Measurements from ENCODE around the gene POLR3B. TPM values are rescaled to one million over a fixed set of nuclear protein-coding genes. Genes with fewer than 3 reads are reported as not detected.
"Not testable (repeated sequence)": the region's sequence is repeated elsewhere in the genome, so short reads cannot be mapped to it uniquely, and the experiment has no call there.

The POLR3B gene
- polyA plus RNA-seq, 2 donors = 3.1 to 6.6 TPM

GRCh38 chr12:106442575-106442974 is 85.0 kb downstream of the POLR3B start:
- Histone ChIP-seq H3K4me1 (ENCODE audit: control insufficient read depth in 2 of 2, insufficient read depth in 2 of 2, low read length in 1 of 2) (no peaks in the 10 kb centered on the region), H3K36me3 (ENCODE audit: control insufficient read depth in 2 of 2, insufficient read depth in 2 of 2, low read length in 1 of 2) (peaks cover 3% of the 10 kb centered on the region in 2 donors), H3K27ac (ENCODE audit: low read depth in 2 of 2, low read length in 1 of 2) (no peak overlapping the region), H3K27me3 (ENCODE audit: control insufficient read depth in 1 of 2, insufficient read depth in 2 of 2, low read length in 2 of 2) (no peaks in the 10 kb centered on the region), H3K9me3 (ENCODE audit: control insufficient read depth in 2 of 2, insufficient read depth in 1 of 2, low read depth in 1 of 2, low read length in 1 of 2) (no peaks in the 10 kb centered on the region), H3K4me3 (ENCODE audit: low read depth in 1 of 2, low read length in 2 of 2) (no peak overlapping the region)
- WGBS, 2 donors = 85 to 89% methylated on average over 2 of the region's 2 CpGs

GRCh38 chr12:106445053-106445452 is 87.5 kb downstream of the POLR3B start:
- Histone ChIP-seq H3K27ac (ENCODE audit: low read depth in 2 of 2, low read length in 1 of 2) (no peak overlapping the region), H3K4me3 (ENCODE audit: low read depth in 1 of 2, low read length in 2 of 2) (no peak overlapping the region), H3K36me3 (ENCODE audit: control insufficient read depth in 2 of 2, insufficient read depth in 2 of 2, low read length in 1 of 2) (peaks cover 3% of the 10 kb centered on the region in 2 donors), H3K4me1 (ENCODE audit: control insufficient read depth in 2 of 2, insufficient read depth in 2 of 2, low read length in 1 of 2) (no peaks in the 10 kb centered on the region), H3K27me3 (ENCODE audit: control insufficient read depth in 1 of 2, insufficient read depth in 2 of 2, low read length in 2 of 2) (no peaks in the 10 kb centered on the region), H3K9me3 (ENCODE audit: control insufficient read depth in 2 of 2, insufficient read depth in 1 of 2, low read depth in 1 of 2, low read length in 1 of 2) (no peaks in the 10 kb centered on the region)
- 0% methylated on average over 1 of the region's 1 CpG for WGBS, 2 donors

GRCh38 chr12:106445959-106446358 is 88.4 kb downstream of the POLR3B start:
- Histone ChIP-seq H3K27ac (ENCODE audit: low read depth in 2 of 2, low read length in 1 of 2) (no peak overlapping the region), H3K36me3 (ENCODE audit: control insufficient read depth in 2 of 2, insufficient read depth in 2 of 2, low read length in 1 of 2) (no peaks in the 10 kb centered on the region), H3K4me3 (ENCODE audit: low read depth in 1 of 2, low read length in 2 of 2) (no peak overlapping the region), H3K4me1 (ENCODE audit: control insufficient read depth in 2 of 2, insufficient read depth in 2 of 2, low read length in 1 of 2) (no peaks in the 10 kb centered on the region), H3K9me3 (ENCODE audit: control insufficient read depth in 2 of 2, insufficient read depth in 1 of 2, low read depth in 1 of 2, low read length in 1 of 2) (no peaks in the 10 kb centered on the region), H3K27me3 (ENCODE audit: control insufficient read depth in 1 of 2, insufficient read depth in 2 of 2, low read length in 2 of 2) (no peaks in the 10 kb centered on the region)
- 91 to 95% methylated on average over 5 of the region's 5 CpGs for WGBS, 2 donors

- WGBS, 2 donors = 68 to 70% methylated on average over 7 of the region's 7 CpGs
- Histone ChIP-seq H3K4me3 (ENCODE audit: low read depth in 1 of 2, low read length in 2 of 2) (no peak overlapping the region), H3K9me3 (ENCODE audit: control insufficient read depth in 2 of 2, insufficient read depth in 1 of 2, low read depth in 1 of 2, low read length in 1 of 2) (no peaks in the 10 kb centered on the region), H3K4me1 (ENCODE audit: control insufficient read depth in 2 of 2, insufficient read depth in 2 of 2, low read length in 1 of 2) (no peaks in the 10 kb centered on the region), H3K27me3 (ENCODE audit: control insufficient read depth in 1 of 2, insufficient read depth in 2 of 2, low read length in 2 of 2) (no peaks in the 10 kb centered on the region), H3K27ac (ENCODE audit: low read depth in 2 of 2, low read length in 1 of 2) (no peak overlapping the region), H3K36me3 (ENCODE audit: control insufficient read depth in 2 of 2, insufficient read depth in 2 of 2, low read length in 1 of 2) (no peaks in the 10 kb centered on the region)
Observed at GRCh38 chr12:106446419-106447092, 89.0 kb downstream of the POLR3B start.

- Histone ChIP-seq H3K4me1 (ENCODE audit: control insufficient read depth in 2 of 2, insufficient read depth in 2 of 2, low read length in 1 of 2) (peaks cover 0 to 2% of the 10 kb centered on the region in 2 donors), H3K27ac (ENCODE audit: low read depth in 2 of 2, low read length in 1 of 2) (no peak overlapping the region), H3K36me3 (ENCODE audit: control insufficient read depth in 2 of 2, insufficient read depth in 2 of 2, low read length in 1 of 2) (peaks cover 1 to 2% of the 10 kb centered on the region in 2 donors), H3K27me3 (ENCODE audit: control insufficient read depth in 1 of 2, insufficient read depth in 2 of 2, low read length in 2 of 2) (no peaks in the 10 kb centered on the region), H3K4me3 (ENCODE audit: low read depth in 1 of 2, low read length in 2 of 2) (no peak overlapping the region), H3K9me3 (ENCODE audit: control insufficient read depth in 2 of 2, insufficient read depth in 1 of 2, low read depth in 1 of 2, low read length in 1 of 2) (no peaks in the 10 kb centered on the region)
- 97 to 100% methylated on average over 1 of the region's 1 CpG for WGBS, 2 donors
Observed at GRCh38 chr12:106452309-106452708, 94.8 kb downstream of the POLR3B start.

- 80 to 83% methylated on average over 6 of the region's 6 CpGs for WGBS, 2 donors
- H3K4me1 ChIP-seq (ENCODE audit: control insufficient read depth in 2 of 2, insufficient read depth in 2 of 2, low read length in 1 of 2) = peaks cover 0 to 2% of the 10 kb centered on the region in 2 donors
- no peaks in the 10 kb centered on the region for H3K27me3 ChIP-seq (ENCODE audit: control insufficient read depth in 1 of 2, insufficient read depth in 2 of 2, low read length in 2 of 2)
- H3K36me3 ChIP-seq (ENCODE audit: control insufficient read depth in 2 of 2, insufficient read depth in 2 of 2, low read length in 1 of 2) = peaks cover 6 to 7% of the 10 kb centered on the region in 2 donors
- H3K27ac ChIP-seq (ENCODE audit: low read depth in 2 of 2, low read length in 1 of 2) = no peak overlapping the region
- no peaks in the 10 kb centered on the region for H3K9me3 ChIP-seq (ENCODE audit: control insufficient read depth in 2 of 2, insufficient read depth in 1 of 2, low read depth in 1 of 2, low read length in 1 of 2)
- no peak overlapping the region for H3K4me3 ChIP-seq (ENCODE audit: low read depth in 1 of 2, low read length in 2 of 2)
Observed at GRCh38 chr12:106455111-106455510, 97.6 kb downstream of the POLR3B start.

- H3K27ac ChIP-seq (ENCODE audit: low read depth in 2 of 2, low read length in 1 of 2) = no peak overlapping the region
- H3K4me1 ChIP-seq (ENCODE audit: control insufficient read depth in 2 of 2, insufficient read depth in 2 of 2, low read length in 1 of 2) = no peaks in the 10 kb centered on the region
- no peak overlapping the region for H3K4me3 ChIP-seq (ENCODE audit: low read depth in 1 of 2, low read length in 2 of 2)
- 95% methylated on average over 6 of the region's 6 CpGs for WGBS, 2 donors
- peaks cover 7 to 16% of the 10 kb centered on the region in 2 donors for H3K36me3 ChIP-seq (ENCODE audit: control insufficient read depth in 2 of 2, insufficient read depth in 2 of 2, low read length in 1 of 2)
- no peaks in the 10 kb centered on the region for H3K9me3 ChIP-seq (ENCODE audit: control insufficient read depth in 2 of 2, insufficient read depth in 1 of 2, low read depth in 1 of 2, low read length in 1 of 2)
- H3K27me3 ChIP-seq (ENCODE audit: control insufficient read depth in 1 of 2, insufficient read depth in 2 of 2, low read length in 2 of 2) = no peaks in the 10 kb centered on the region
Observed at GRCh38 chr12:106459124-106459523, 101.6 kb downstream of the POLR3B start.

GRCh38 chr12:106459534-106459933 is 102.0 kb downstream of the POLR3B start:
- 80 to 89% methylated on average over 1 of the region's 1 CpG for WGBS, 2 donors
- peaks cover 7 to 16% of the 10 kb centered on the region in 2 donors for H3K36me3 ChIP-seq (ENCODE audit: control insufficient read depth in 2 of 2, insufficient read depth in 2 of 2, low read length in 1 of 2)

GRCh38 chr12:106461730-106462129 is 104.2 kb downstream of the POLR3B start:
- 87 to 94% methylated on average over 2 of the region's 2 CpGs for whole genome bisulfite sequencing, 2 donors
- peaks cover 7 to 16% of the 10 kb centered on the region in 2 donors for H3K36me3 ChIP-seq (ENCODE audit: control insufficient read depth in 2 of 2, insufficient read depth in 2 of 2, low read length in 1 of 2)
- no peaks in the 10 kb centered on the region for H3K9me3 ChIP-seq (ENCODE audit: control insufficient read depth in 2 of 2, insufficient read depth in 1 of 2, low read depth in 1 of 2, low read length in 1 of 2)
- H3K4me1 ChIP-seq (ENCODE audit: control insufficient read depth in 2 of 2, insufficient read depth in 2 of 2, low read length in 1 of 2) = no peaks in the 10 kb centered on the region
- H3K27me3 ChIP-seq (ENCODE audit: control insufficient read depth in 1 of 2, insufficient read depth in 2 of 2, low read length in 2 of 2) = no peaks in the 10 kb centered on the region
- H3K4me3 ChIP-seq (ENCODE audit: low read depth in 1 of 2, low read length in 2 of 2) = no peak overlapping the region
- H3K27ac ChIP-seq (ENCODE audit: low read depth in 2 of 2, low read length in 1 of 2) = no peak overlapping the region

More at GRCh38 chr12:106459534-106459933, 102.0 kb downstream of the POLR3B start:
- no peaks in the 10 kb centered on the region for H3K9me3 ChIP-seq (ENCODE audit: control insufficient read depth in 2 of 2, insufficient read depth in 1 of 2, low read depth in 1 of 2, low read length in 1 of 2)
- H3K27me3 ChIP-seq (ENCODE audit: control insufficient read depth in 1 of 2, insufficient read depth in 2 of 2, low read length in 2 of 2) = no peaks in the 10 kb centered on the region
- H3K4me1 ChIP-seq (ENCODE audit: control insufficient read depth in 2 of 2, insufficient read depth in 2 of 2, low read length in 1 of 2) = no peaks in the 10 kb centered on the region
- H3K4me3 ChIP-seq (ENCODE audit: low read depth in 1 of 2, low read length in 2 of 2) = no peak overlapping the region
- H3K27ac ChIP-seq (ENCODE audit: low read depth in 2 of 2, low read length in 1 of 2) = no peak overlapping the region

GRCh38 chr12:106465605-106466004 is 108.1 kb downstream of the POLR3B start:
- 81 to 97% methylated on average over 4 of the region's 4 CpGs for WGBS, 2 donors
- H3K4me3 ChIP-seq (ENCODE audit: low read depth in 1 of 2, low read length in 2 of 2); H3K4me1 ChIP-seq (ENCODE audit: control insufficient read depth in 2 of 2, insufficient read depth in 2 of 2, low read length in 1 of 2); H3K27me3 ChIP-seq (ENCODE audit: control insufficient read depth in 1 of 2, insufficient read depth in 2 of 2, low read length in 2 of 2); H3K27ac ChIP-seq (ENCODE audit: low read depth in 2 of 2, low read length in 1 of 2); H3K9me3 ChIP-seq (ENCODE audit: control insufficient read depth in 2 of 2, insufficient read depth in 1 of 2, low read depth in 1 of 2, low read length in 1 of 2): not testable (repeated sequence)
- peaks cover 4 to 11% of the 10 kb centered on the region in 2 donors for H3K36me3 ChIP-seq (ENCODE audit: control insufficient read depth in 2 of 2, insufficient read depth in 2 of 2, low read length in 1 of 2)

All from esophagus (tissue), 2 donors.